K562 (cell line): ENCODE results near the gene SLC13A3. TPM values are rescaled to one million over a fixed set of nuclear protein-coding genes. Genes with fewer than 3 reads are reported as not detected.

Experiments
- ADNP ChIP-seq: fragments of 200-800 bp; sonication (Bioruptor generic); IDR thresholded peaks from 2 replicates; pipeline ENCODE4 v1.6.1; 2016; ENCODE audit warnings: missing genetic modification characterization, missing compliant biosample characterization
- BCOR ChIP-seq: fragments of 450-650 bp; IDR thresholded peaks from 2 replicates; pipeline ENCODE4 v1.6.1; 2016
- CEBPB ChIP-seq: fragments of 450-650 bp; IDR thresholded peaks from 2 replicates; pipeline ENCODE4 v1.6.1; 2016; ENCODE audit warnings: missing genetic modification characterization, missing compliant biosample characterization
- HDAC2 ChIP-seq: fragments of 450-650 bp; IDR thresholded peaks from 2 replicates; pipeline ENCODE4 v1.6.1; 2016; ENCODE audit warnings: mild to moderate bottlenecking
- MXI1 ChIP-seq: IDR thresholded peaks from 2 replicates; pipeline ENCODE4 v1.6.1; 2011; ENCODE audit warnings: low read depth, mild to moderate bottlenecking, improper control_type of control experiment, low read length
- PML ChIP-seq: IDR thresholded peaks from 2 replicates; pipeline ENCODE4 v1.6.1; 2012; ENCODE audit warnings: low read length, inconsistent platforms
- RAD51 ChIP-seq: fragments of 450-650 bp; IDR thresholded peaks from 2 replicates; pipeline ENCODE4 v1.7.1; 2016; ENCODE audit warnings: low read depth, mild to moderate bottlenecking, borderline replicate concordance
- SMARCA5 ChIP-seq: fragments of 450-650 bp; IDR thresholded peaks from 2 replicates; pipeline ENCODE4 v1.6.1; 2016
- SOX6 ChIP-seq: fragments of 450-650 bp; IDR thresholded peaks from 2 replicates; pipeline ENCODE4 v1.6.1; 2014; ENCODE audit warnings: mild to moderate bottlenecking
- ZNF324 ChIP-seq: fragments of 250-450 bp; sonication (Bioruptor Pico); IDR thresholded peaks from 2 replicates; pipeline ENCODE4 v1.4.0; 2020; ENCODE audit warnings: mild to moderate bottlenecking
- polyA plus RNA-seq, 8 experiments: library from polyadenylated mRNA; depleted of rRNA in 4 of 8; stranded (reverse) in 5 of 8; unstranded in 3 of 8; fragments of >200 nt; fragmentation: Nextera tagmentation in 2 of 8; fragmentation: Illumina TruSeq in 1 of 8; extraction: Ambion mirVana in 2 of 8; extraction: Trizol in 1 of 8; gene quantifications; 2 replicates each; pipeline versions ENCODE4 v1.2.1 to v1.2.3, GENCODE V29; 2011 to 2014; ENCODE audit warnings: inconsistent platforms in 1 of 8, missing spikeins in 1 of 8
- total RNA-seq, 7 experiments: library from RNA; depleted of rRNA in 6 of 7; stranded (reverse); fragments of >200 nt in 6 of 7; fragmentation: Illumina TruSeq in 2 of 7; extraction: Trizol in 2 of 7; gene quantifications; 2 replicates each; pipeline versions ENCODE4 v1.2.1 to v1.2.3, GENCODE V29; 2011 to 2021; ENCODE audit warnings: low replicate concordance in 1 of 7
- TF ChIP-seq, protein P1 (sequence below): sonication (generic); formaldehyde crosslinking; IDR thresholded peaks from 2 replicates; pipeline ENCODE4 v1.8.0; 2023; ENCODE audit warnings: mild to moderate bottlenecking, missing genetic modification reagents
- TF ChIP-seq, protein P2 (sequence below): fragments of 150-350 bp; IDR thresholded peaks from 2 replicates; pipeline ENCODE4 v1.6.1; 2014; ENCODE audit warnings: low read depth, mild to moderate bottlenecking, low read length, borderline replicate concordance
- TF ChIP-seq, protein P3 (sequence below): fragments of 450-650 bp; IDR thresholded peaks from 2 replicates; pipeline ENCODE4 v1.6.1; 2016; ENCODE audit warnings: borderline replicate concordance
- TF ChIP-seq, protein P4 (sequence below): fragments of 250-450 bp; sonication (Bioruptor Pico); IDR thresholded peaks from 2 replicates; pipeline ENCODE4 v1.9.0; 2021; ENCODE audit warnings: mild to moderate bottlenecking, inconsistent platforms

SLC13A3 gene
- total and polyA plus RNA-seq, 9 of the 15 experiments (the other 6 are each of a cell fraction or from before 2014, with no cell fraction given): 5.5 to 16.4 (median 8.5) TPM

DNA sequence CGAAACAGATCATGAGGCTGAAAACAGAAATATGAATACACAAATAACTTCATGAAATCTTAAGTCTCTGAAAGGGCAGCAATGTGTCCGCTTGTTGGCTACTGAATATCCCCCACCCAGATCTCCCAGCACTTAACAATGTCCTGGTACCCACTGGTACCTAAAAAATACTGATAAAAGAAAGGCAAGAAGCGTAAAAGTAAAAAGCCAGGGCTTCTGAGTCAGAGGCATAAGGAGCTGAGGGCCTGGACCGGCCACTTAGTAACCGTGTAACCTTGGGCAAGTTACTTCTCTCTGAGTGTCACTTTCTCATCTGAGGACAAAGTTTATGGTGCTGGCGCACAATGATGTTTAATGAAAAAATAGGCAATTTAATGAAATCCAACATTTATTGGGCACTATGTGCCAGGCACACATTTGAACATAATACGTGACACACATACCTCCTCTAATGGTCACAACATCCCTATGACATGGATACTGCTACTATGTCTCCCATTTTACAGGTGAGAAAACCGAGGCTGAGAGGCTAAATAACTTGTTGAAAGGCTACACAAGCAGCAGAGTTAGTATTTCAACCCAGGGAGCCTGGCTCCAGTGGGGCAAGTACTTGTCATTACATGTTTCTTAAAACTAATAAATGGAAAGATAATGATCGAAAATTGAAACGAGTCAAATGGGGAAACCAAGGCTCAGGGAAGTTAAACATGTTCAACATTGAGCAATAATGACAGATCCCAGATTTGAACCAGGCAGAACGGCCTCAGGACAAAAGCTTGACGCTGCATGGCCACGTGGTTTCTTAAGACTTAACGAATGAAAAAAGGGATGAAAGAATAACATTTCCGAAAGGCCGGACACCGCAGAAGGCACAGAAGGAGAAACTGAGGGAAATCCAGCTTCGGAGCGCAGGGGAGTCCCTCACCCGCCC, 37.2 kb upstream of the SLC13A3 start (continued):
- TF ChIP-seq, protein P1, sequence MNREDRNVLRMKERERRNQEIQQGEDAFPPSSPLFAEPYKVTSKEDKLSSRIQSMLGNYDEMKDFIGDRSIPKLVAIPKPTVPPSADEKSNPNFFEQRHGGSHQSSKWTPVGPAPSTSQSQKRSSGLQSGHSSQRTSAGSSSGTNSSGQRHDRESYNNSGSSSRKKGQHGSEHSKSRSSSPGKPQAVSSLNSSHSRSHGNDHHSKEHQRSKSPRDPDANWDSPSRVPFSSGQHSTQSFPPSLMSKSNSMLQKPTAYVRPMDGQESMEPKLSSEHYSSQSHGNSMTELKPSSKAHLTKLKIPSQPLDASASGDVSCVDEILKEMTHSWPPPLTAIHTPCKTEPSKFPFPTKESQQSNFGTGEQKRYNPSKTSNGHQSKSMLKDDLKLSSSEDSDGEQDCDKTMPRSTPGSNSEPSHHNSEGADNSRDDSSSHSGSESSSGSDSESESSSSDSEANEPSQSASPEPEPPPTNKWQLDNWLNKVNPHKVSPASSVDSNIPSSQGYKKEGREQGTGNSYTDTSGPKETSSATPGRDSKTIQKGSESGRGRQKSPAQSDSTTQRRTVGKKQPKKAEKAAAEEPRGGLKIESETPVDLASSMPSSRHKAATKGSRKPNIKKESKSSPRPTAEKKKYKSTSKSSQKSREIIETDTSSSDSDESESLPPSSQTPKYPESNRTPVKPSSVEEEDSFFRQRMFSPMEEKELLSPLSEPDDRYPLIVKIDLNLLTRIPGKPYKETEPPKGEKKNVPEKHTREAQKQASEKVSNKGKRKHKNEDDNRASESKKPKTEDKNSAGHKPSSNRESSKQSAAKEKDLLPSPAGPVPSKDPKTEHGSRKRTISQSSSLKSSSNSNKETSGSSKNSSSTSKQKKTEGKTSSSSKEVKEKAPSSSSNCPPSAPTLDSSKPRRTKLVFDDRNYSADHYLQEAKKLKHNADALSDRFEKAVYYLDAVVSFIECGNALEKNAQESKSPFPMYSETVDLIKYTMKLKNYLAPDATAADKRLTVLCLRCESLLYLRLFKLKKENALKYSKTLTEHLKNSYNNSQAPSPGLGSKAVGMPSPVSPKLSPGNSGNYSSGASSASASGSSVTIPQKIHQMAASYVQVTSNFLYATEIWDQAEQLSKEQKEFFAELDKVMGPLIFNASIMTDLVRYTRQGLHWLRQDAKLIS (CRISPR knock-in tag): 0 out of 2 replicates have a peak, but pooled peaks have one; percentile 1
- TF ChIP-seq ZNF324 (CRISPR knock-in tag): no peak
- TF ChIP-seq, protein P2, sequence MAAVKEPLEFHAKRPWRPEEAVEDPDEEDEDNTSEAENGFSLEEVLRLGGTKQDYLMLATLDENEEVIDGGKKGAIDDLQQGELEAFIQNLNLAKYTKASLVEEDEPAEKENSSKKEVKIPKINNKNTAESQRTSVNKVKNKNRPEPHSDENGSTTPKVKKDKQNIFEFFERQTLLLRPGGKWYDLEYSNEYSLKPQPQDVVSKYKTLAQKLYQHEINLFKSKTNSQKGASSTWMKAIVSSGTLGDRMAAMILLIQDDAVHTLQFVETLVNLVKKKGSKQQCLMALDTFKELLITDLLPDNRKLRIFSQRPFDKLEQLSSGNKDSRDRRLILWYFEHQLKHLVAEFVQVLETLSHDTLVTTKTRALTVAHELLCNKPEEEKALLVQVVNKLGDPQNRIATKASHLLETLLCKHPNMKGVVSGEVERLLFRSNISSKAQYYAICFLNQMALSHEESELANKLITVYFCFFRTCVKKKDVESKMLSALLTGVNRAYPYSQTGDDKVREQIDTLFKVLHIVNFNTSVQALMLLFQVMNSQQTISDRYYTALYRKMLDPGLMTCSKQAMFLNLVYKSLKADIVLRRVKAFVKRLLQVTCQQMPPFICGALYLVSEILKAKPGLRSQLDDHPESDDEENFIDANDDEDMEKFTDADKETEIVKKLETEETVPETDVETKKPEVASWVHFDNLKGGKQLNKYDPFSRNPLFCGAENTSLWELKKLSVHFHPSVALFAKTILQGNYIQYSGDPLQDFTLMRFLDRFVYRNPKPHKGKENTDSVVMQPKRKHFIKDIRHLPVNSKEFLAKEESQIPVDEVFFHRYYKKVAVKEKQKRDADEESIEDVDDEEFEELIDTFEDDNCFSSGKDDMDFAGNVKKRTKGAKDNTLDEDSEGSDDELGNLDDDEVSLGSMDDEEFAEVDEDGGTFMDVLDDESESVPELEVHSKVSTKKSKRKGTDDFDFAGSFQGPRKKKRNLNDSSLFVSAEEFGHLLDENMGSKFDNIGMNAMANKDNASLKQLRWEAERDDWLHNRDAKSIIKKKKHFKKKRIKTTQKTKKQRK: no peak
- TF ChIP-seq BCOR: peak; percentile 99
- TF ChIP-seq ADNP (tag): peak; percentile 98
- TF ChIP-seq, protein P3, sequence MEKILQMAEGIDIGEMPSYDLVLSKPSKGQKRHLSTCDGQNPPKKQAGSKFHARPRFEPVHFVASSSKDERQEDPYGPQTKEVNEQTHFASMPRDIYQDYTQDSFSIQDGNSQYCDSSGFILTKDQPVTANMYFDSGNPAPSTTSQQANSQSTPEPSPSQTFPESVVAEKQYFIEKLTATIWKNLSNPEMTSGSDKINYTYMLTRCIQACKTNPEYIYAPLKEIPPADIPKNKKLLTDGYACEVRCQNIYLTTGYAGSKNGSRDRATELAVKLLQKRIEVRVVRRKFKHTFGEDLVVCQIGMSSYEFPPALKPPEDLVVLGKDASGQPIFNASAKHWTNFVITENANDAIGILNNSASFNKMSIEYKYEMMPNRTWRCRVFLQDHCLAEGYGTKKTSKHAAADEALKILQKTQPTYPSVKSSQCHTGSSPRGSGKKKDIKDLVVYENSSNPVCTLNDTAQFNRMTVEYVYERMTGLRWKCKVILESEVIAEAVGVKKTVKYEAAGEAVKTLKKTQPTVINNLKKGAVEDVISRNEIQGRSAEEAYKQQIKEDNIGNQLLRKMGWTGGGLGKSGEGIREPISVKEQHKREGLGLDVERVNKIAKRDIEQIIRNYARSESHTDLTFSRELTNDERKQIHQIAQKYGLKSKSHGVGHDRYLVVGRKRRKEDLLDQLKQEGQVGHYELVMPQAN: peak; percentile 79; the same call in 1 of the 2 replicates
- peak; percentile 68 for TF ChIP-seq CEBPB
- no peak for TF ChIP-seq PML
- TF ChIP-seq, protein P4, sequence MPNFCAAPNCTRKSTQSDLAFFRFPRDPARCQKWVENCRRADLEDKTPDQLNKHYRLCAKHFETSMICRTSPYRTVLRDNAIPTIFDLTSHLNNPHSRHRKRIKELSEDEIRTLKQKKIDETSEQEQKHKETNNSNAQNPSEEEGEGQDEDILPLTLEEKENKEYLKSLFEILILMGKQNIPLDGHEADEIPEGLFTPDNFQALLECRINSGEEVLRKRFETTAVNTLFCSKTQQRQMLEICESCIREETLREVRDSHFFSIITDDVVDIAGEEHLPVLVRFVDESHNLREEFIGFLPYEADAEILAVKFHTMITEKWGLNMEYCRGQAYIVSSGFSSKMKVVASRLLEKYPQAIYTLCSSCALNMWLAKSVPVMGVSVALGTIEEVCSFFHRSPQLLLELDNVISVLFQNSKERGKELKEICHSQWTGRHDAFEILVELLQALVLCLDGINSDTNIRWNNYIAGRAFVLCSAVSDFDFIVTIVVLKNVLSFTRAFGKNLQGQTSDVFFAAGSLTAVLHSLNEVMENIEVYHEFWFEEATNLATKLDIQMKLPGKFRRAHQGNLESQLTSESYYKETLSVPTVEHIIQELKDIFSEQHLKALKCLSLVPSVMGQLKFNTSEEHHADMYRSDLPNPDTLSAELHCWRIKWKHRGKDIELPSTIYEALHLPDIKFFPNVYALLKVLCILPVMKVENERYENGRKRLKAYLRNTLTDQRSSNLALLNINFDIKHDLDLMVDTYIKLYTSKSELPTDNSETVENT: no peak
- 0 out of 2 replicates have a peak, but pooled peaks have one; percentile 6 for TF ChIP-seq SOX6
- peak; percentile 53; the same call in 1 of the 2 replicates for TF ChIP-seq SMARCA5
- TF ChIP-seq RAD51: peak; percentile 59; the same call in 1 of the 2 replicates
- TF ChIP-seq MXI1: 0 out of 2 replicates have a peak, but pooled peaks have one; percentile 52
- TF ChIP-seq HDAC2: peak; percentile 88; the same call in 1 of the 2 replicates
